Vagina (tissue), 2 donors: Measurements from ENCODE around the gene AADAT. TPM values are rescaled to one million over a fixed set of nuclear protein-coding genes. Genes with fewer than 3 reads are reported as not detected.

ENCODE experiments used
- DNase-seq, 2 donors: peaks; one replicate each; pipeline ENCODE4 v3.0.0-alpha.2; 2017; ENCODE audit errors: extremely low spot score in 2 of 2
- H3K27ac ChIP-seq: fragments of 200-600 bp; sonication (generic); one replicate; pipeline ENCODE4 v1.5.1; 2019
- H3K27me3 ChIP-seq: fragments of 200-600 bp; sonication (generic); one replicate; pipeline ENCODE4 v1.5.1; 2019
- H3K36me3 ChIP-seq, 2 donors: fragments of 200-600 bp; sonication (generic); one replicate each; pipeline ENCODE4 v1.5.1; 2017 to 2019
- H3K4me1 ChIP-seq: fragments of 200-600 bp; sonication (generic); one replicate; pipeline ENCODE4 v1.5.1; 2019
- H3K4me3 ChIP-seq, 2 donors: fragments of 200-600 bp; sonication (generic); 1 replicate in 1 of 2; 2 replicates in 1 of 2; pipeline ENCODE4 v1.5.1; 2016 to 2019
- H3K9me3 ChIP-seq: fragments of 200-600 bp; sonication (generic); one replicate; pipeline ENCODE4 v1.5.1; 2019
- POLR2A ChIP-seq, 2 donors: fragments of 450-650 bp; IDR thresholded peaks; one replicate each; pipeline ENCODE4 v1.6.1; 2017; ENCODE audit warnings: antibody characterized with exemption in 2 of 2, mild to moderate bottlenecking in 2 of 2, moderate library complexity in 2 of 2
- POLR2AphosphoS5 ChIP-seq, 2 donors: sonication (generic); formaldehyde crosslinking; IDR thresholded peaks; one replicate each; pipeline ENCODE4 v1.9.0; 2017; ENCODE audit warnings: antibody characterized with exemption in 2 of 2, mild to moderate bottlenecking in 2 of 2, low read depth in 1 of 2; ENCODE audit not compliant: insufficient read depth in 1 of 2
- intact Hi-C: fragments of 100-400 bp; cut with DNase I; formaldehyde crosslinking; loops from one replicate; pipeline ENCODE4 v1.15.1; 2023
- total RNA-seq: library from RNA; depleted of rRNA; stranded (reverse); fragments of >200 nt; gene quantifications from one replicate; pipeline ENCODE4 v1.2.3, GENCODE V29; 2016
- TF ChIP-seq, protein P1 (sequence below), 3 experiments: fragments of 450-650 bp in 2 of 3; fragments of 200-600 bp in 1 of 3; sonication (generic) in 1 of 3; IDR thresholded peaks; one replicate each; pipeline ENCODE4 v1.5.1; 2017 to 2019; ENCODE audit warnings: antibody characterized with exemption in 3 of 3, mild to moderate bottlenecking in 2 of 3, moderate library complexity in 2 of 3

Gene AADAT
- total RNA-seq, 1 donor from 2014 or later, result 3.7 TPM

DNA sequence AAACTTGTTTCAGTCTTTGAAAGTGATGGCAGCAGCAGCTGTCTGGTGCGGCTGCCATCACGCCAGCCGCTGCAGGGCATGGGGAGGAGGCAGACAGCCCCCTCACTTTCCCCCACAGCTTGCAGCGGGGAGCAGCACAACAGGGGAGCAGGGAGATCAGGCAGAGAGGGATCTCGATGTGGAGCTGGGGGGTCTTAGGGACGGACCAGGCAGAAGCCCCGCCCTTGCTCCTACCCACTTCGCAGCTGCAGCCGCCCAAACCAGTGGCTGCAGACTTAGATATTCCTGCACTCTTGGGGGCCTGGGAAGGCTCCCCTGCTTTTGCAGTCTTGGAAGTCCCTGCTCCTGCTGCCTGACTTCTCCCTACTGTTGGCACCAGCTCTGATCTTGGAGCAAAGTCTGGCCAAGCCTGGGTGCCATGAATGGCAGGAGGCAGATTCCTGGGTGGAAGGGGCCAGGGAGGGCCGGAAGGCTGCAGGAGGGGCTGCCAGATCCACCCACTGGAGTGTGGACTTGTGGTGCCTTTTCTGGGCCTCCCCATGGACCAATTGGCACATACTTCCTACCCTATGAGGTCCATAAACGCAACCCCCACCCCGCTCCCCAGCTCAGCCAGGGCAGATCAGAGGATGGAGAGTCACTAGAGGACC lies 49.6 kb downstream of the AADAT start:
- Histone ChIP-seq H3K27me3 (no peaks in the 10 kb centered on the region), H3K4me1 (no peaks in the 10 kb centered on the region), H3K27ac (no peak overlapping the region), H3K36me3 (no peaks in the 10 kb centered on the region), H3K9me3 (no peaks in the 10 kb centered on the region), H3K4me3 (no peak overlapping the region)
- no peak for DNase-seq
- TF ChIP-seq, protein P1, sequence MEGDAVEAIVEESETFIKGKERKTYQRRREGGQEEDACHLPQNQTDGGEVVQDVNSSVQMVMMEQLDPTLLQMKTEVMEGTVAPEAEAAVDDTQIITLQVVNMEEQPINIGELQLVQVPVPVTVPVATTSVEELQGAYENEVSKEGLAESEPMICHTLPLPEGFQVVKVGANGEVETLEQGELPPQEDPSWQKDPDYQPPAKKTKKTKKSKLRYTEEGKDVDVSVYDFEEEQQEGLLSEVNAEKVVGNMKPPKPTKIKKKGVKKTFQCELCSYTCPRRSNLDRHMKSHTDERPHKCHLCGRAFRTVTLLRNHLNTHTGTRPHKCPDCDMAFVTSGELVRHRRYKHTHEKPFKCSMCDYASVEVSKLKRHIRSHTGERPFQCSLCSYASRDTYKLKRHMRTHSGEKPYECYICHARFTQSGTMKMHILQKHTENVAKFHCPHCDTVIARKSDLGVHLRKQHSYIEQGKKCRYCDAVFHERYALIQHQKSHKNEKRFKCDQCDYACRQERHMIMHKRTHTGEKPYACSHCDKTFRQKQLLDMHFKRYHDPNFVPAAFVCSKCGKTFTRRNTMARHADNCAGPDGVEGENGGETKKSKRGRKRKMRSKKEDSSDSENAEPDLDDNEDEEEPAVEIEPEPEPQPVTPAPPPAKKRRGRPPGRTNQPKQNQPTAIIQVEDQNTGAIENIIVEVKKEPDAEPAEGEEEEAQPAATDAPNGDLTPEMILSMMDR (IDR thresholded peaks at IDR 0.05), result no peak
- TF ChIP-seq POLR2A (IDR thresholded peaks at IDR 0.05) (no peak), POLR2AphosphoS5 (IDR thresholded peaks at IDR 0.05; ENCODE audit: insufficient read depth in 1 of 2, low read depth in 1 of 2) (no peak)
- intact Hi-C loops, result loop anchor here (5.0 kb wide), 1 partner anchor 228 kb away; no protein-coding TSS in a partner anchor

DNA sequence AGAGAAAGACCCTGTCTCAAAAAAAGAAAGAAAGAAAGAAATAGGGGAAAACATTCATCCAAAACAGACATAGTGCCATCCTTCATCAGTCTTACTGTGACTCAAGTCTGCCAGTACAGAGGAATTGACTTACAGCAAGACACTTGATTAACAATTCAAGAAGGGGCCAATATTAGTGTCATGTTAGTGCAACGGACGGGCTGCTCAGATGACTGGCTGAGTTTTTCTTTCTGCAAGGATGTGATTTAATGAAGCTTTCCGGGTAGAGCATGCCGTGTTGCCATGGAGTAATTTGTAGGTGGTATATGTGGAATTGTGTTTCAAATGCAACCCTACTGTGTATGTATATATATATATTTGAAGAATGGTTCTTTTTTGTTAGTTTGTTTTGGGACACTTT lies 51.0 kb downstream of the AADAT start:
- no peak overlapping the region for H3K27ac ChIP-seq
- intact Hi-C loops, result no loop called here
- peak in 1 of 2 donors; percentile 18 for DNase-seq

DNA sequence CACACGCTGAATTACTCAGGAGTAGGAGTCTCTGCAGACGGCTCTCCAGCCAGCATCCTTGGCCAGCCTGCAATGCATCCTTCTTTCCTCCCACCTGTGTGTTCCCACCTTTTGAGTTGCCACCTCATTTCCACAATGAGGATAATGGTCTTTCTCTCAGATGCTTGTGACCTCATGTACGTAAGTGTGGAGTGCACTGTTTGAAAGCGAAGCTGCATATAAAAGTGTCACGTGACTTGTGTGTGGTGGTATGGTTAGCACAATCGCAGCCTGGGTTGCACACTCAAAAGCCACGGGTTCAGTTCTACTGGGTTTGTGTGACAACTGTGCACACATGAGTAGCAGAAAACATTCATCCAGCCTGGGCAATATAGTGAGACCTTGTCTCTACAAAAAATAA lies 51.5 kb downstream of the AADAT start:
- Histone ChIP-seq H3K27ac (no peak overlapping the region), H3K4me3 (no peak overlapping the region), H3K9me3 (no peaks in the 10 kb centered on the region), H3K27me3 (no peaks in the 10 kb centered on the region), H3K4me1 (no peaks in the 10 kb centered on the region), H3K36me3 (no peaks in the 10 kb centered on the region)
- intact Hi-C loops, result no loop called here
- TF ChIP-seq POLR2A (IDR thresholded peaks at IDR 0.05) (no peak), POLR2AphosphoS5 (IDR thresholded peaks at IDR 0.05; ENCODE audit: insufficient read depth in 1 of 2, low read depth in 1 of 2) (no peak)
- TF ChIP-seq, protein P1 (IDR thresholded peaks at IDR 0.05), result no peak
- peak in 1 of 2 donors; percentile 75 for DNase-seq

More for the DNA sequence above, 51.0 kb downstream of the AADAT start:
- Histone ChIP-seq H3K4me1 (no peaks in the 10 kb centered on the region), H3K9me3 (no peaks in the 10 kb centered on the region), H3K36me3 (no peaks in the 10 kb centered on the region), H3K4me3 (no peak overlapping the region), H3K27me3 (no peaks in the 10 kb centered on the region)
- TF ChIP-seq, protein P1 (IDR thresholded peaks at IDR 0.05), result no peak
- TF ChIP-seq POLR2AphosphoS5 (IDR thresholded peaks at IDR 0.05; ENCODE audit: insufficient read depth in 1 of 2, low read depth in 1 of 2), result no peak

DNA sequence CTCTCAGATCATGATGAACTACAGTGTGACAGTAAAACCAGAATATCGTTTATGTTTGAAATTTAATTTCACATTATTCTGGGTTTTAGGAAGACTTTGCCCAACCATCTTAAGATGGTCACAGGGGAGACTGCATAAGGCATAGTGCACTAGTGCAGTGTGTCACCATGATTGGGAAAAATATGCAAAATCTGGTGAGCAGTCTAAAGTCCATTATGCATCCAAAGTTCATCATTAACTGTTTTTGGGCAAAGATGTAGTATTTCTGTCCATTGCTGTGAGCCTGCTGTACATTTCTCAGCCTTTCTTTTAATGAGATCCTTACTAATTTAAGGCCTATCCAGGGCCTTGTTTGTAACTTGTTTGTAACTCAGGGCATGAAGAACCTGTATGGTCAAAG lies 52.3 kb downstream of the AADAT start:
- Histone ChIP-seq H3K4me3 (no peak overlapping the region), H3K27me3 (no peaks in the 10 kb centered on the region), H3K27ac (no peak overlapping the region), H3K36me3 (no peaks in the 10 kb centered on the region), H3K9me3 (no peaks in the 10 kb centered on the region), H3K4me1 (no peaks in the 10 kb centered on the region)
- no peak for DNase-seq
- intact Hi-C loops, result no loop called here
- TF ChIP-seq, protein P1 (IDR thresholded peaks at IDR 0.05), result no peak
- no peak for TF ChIP-seq POLR2AphosphoS5 (IDR thresholded peaks at IDR 0.05; ENCODE audit: insufficient read depth in 1 of 2, low read depth in 1 of 2)
- TF ChIP-seq POLR2A (IDR thresholded peaks at IDR 0.05), result no peak

DNA sequence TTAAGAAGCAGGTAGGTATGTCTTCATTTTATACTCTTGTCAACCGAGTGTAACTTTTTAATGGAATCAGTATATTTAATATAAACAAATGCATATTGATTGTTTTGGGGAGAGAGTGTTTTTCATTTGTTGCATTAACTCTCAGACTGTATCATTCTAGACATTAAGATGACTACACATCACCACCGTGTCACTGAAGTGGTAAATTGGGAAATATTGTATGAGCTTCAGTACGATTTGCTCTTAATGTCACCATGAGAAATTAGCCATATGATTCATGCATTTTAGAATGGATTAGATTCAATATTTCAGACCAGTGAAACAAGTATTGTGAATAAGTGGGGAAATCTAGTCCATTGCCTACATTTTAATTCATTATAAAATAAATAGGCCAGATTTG lies 53.9 kb downstream of the AADAT start:
- Histone ChIP-seq H3K9me3 (no peaks in the 10 kb centered on the region), H3K4me3 (no peak overlapping the region), H3K27me3 (no peaks in the 10 kb centered on the region), H3K4me1 (no peaks in the 10 kb centered on the region), H3K36me3 (no peaks in the 10 kb centered on the region), H3K27ac (no peak overlapping the region)
- TF ChIP-seq, protein P1 (IDR thresholded peaks at IDR 0.05), result no peak
- no peak for TF ChIP-seq POLR2AphosphoS5 (IDR thresholded peaks at IDR 0.05; ENCODE audit: insufficient read depth in 1 of 2, low read depth in 1 of 2)
- no peak for TF ChIP-seq POLR2A (IDR thresholded peaks at IDR 0.05)
- no peak for DNase-seq
- intact Hi-C loops, result no loop called here
